K562 (cell line): Measurements from ENCODE around the gene ORM1. TPM values are rescaled to one million over a fixed set of nuclear protein-coding genes. Genes with fewer than 3 reads are reported as not detected.

Experiments
- MYBL2 ChIP-seq, 2 experiments: fragments of 450-650 bp in 1 of 2; sonication (generic) in 1 of 2; formaldehyde crosslinking in 1 of 2; IDR thresholded peaks; 2 replicates each; pipeline versions ENCODE4 v1.6.1 to v1.8.1; 2017 to 2022; ENCODE audit warnings: borderline replicate concordance in 1 of 2, inconsistent platforms in 1 of 2, low read depth in 1 of 2, mild to moderate bottlenecking in 1 of 2, missing genetic modification reagents in 1 of 2, moderate library complexity in 1 of 2
- NFRKB ChIP-seq: fragments of 450-650 bp; IDR thresholded peaks from 2 replicates; pipeline ENCODE4 v1.6.1; 2016; ENCODE audit warnings: low read depth
- SRSF7 ChIP-seq: fragments of 200-400 bp; formaldehyde crosslinking; optimal IDR thresholded peaks from 2 replicates; pipeline ENCODE3; 2017; ENCODE audit warnings: mild to moderate bottlenecking, low read depth, low read length
- ZNF384 ChIP-seq: IDR thresholded peaks from 2 replicates; pipeline ENCODE4 v1.6.1; 2012; ENCODE audit warnings: low read depth, low read length, improper control_type of control experiment
- polyA plus RNA-seq, 8 experiments: library from polyadenylated mRNA; depleted of rRNA in 4 of 8; stranded (reverse) in 5 of 8; unstranded in 3 of 8; fragments of >200 nt; fragmentation: Nextera tagmentation in 2 of 8; fragmentation: Illumina TruSeq in 1 of 8; extraction: Ambion mirVana in 2 of 8; extraction: Trizol in 1 of 8; gene quantifications; 2 replicates each; pipeline versions ENCODE4 v1.2.1 to v1.2.3, GENCODE V29; 2011 to 2014; ENCODE audit warnings: inconsistent platforms in 1 of 8, missing spikeins in 1 of 8
- total RNA-seq, 7 experiments: library from RNA; depleted of rRNA in 6 of 7; stranded (reverse); fragments of >200 nt in 6 of 7; fragmentation: Illumina TruSeq in 2 of 7; extraction: Trizol in 2 of 7; gene quantifications; 2 replicates each; pipeline versions ENCODE4 v1.2.1 to v1.2.3, GENCODE V29; 2011 to 2021; ENCODE audit warnings: low replicate concordance in 1 of 7
- TF ChIP-seq, protein P1 (sequence below), 2 experiments: fragments of 150-350 bp in 1 of 2; IDR thresholded peaks; 2 replicates each; pipeline ENCODE4 v1.6.1; 2012 to 2016; ENCODE audit warnings: low read depth in 2 of 2, low read length in 2 of 2, mild to moderate bottlenecking in 1 of 2, moderate library complexity in 1 of 2
- TF ChIP-seq, protein P2 (sequence below): fragments of 450-650 bp; IDR thresholded peaks from 2 replicates; pipeline ENCODE4 v1.6.1; 2016; ENCODE audit warnings: low read depth, mild to moderate bottlenecking, moderate library complexity
- TF ChIP-seq, protein P3 (sequence below): fragments of 250-450 bp; sonication (Bioruptor Pico); IDR thresholded peaks from 2 replicates; pipeline ENCODE4 v1.4.0; 2020
- TF ChIP-seq, protein P4 (sequence below), 2 experiments: fragments of 450-650 bp in 1 of 2; sonication (generic) in 1 of 2; formaldehyde crosslinking; conservative IDR thresholded peaks; 2 replicates each; pipeline versions ENCODE4 v1.4.0 to v1.8.1; 2020 to 2022; ENCODE audit warnings: mild to moderate bottlenecking in 1 of 2, missing genetic modification reagents in 1 of 2
- TF ChIP-seq, protein P5 (sequence below): fragments of 450-650 bp; IDR thresholded peaks from 2 replicates; pipeline ENCODE4 v1.6.1; 2014; ENCODE audit warnings: low read depth, mild to moderate bottlenecking, moderate library complexity, borderline replicate concordance

The ORM1 gene
- total and polyA plus RNA-seq, 9 of the 15 experiments (the other 6 are each of a cell fraction or from before 2014, with no cell fraction given): 2.9 TPM; not detected in 8

DNA sequence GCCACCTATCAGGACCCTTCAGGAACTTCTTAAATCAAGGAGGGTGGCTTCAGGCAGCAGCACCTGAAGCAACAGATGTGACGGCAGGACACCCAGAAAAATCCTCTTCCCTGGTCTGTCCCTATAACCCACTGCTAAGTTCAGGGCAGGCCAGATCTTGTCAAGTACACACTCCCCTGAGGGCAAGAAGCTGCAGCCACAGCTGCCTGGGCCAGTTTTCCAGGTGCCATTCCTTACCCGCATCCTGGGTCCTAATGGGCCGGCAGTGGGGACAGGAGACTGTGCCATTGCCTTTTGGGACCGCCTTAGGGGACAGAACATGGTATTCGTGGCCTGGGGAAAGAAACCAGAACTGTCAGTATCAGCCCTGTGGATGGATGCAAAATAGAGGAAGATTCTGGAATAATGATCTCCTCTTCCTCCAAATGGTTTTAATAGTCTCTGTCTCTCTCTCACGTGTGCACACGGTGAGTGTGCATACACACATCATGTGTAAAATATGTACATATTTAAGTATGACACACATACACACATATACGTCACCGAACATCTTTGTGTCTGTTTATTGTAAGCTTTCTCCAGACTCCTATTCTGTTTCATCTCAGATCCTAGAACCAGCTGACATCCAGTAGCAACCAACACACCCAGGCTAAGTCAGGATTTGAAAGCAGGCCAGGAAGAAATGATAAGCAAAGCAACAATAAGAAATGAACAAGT is 20.7 kb downstream of the ORM1 start (continued):
- TF ChIP-seq MYBL2 (IDR thresholded peaks at IDR 0.05; ENCODE audit: low read depth) (no peak), MYBL2 (CRISPR knock-in tag; IDR thresholded peaks at IDR 0.05; ENCODE audit: borderline replicate concordance) (no peak), ZNF384 (no peak), SRSF7 (no peak), NFRKB (no peak)
- TF ChIP-seq, protein P1, sequence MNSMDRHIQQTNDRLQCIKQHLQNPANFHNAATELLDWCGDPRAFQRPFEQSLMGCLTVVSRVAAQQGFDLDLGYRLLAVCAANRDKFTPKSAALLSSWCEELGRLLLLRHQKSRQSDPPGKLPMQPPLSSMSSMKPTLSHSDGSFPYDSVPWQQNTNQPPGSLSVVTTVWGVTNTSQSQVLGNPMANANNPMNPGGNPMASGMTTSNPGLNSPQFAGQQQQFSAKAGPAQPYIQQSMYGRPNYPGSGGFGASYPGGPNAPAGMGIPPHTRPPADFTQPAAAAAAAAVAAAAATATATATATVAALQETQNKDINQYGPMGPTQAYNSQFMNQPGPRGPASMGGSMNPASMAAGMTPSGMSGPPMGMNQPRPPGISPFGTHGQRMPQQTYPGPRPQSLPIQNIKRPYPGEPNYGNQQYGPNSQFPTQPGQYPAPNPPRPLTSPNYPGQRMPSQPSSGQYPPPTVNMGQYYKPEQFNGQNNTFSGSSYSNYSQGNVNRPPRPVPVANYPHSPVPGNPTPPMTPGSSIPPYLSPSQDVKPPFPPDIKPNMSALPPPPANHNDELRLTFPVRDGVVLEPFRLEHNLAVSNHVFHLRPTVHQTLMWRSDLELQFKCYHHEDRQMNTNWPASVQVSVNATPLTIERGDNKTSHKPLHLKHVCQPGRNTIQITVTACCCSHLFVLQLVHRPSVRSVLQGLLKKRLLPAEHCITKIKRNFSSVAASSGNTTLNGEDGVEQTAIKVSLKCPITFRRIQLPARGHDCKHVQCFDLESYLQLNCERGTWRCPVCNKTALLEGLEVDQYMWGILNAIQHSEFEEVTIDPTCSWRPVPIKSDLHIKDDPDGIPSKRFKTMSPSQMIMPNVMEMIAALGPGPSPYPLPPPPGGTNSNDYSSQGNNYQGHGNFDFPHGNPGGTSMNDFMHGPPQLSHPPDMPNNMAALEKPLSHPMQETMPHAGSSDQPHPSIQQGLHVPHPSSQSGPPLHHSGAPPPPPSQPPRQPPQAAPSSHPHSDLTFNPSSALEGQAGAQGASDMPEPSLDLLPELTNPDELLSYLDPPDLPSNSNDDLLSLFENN (IDR thresholded peaks at IDR 0.05; ENCODE audit: low read depth in 2 of 2, low read length in 2 of 2): no peak
- TF ChIP-seq, protein P2, sequence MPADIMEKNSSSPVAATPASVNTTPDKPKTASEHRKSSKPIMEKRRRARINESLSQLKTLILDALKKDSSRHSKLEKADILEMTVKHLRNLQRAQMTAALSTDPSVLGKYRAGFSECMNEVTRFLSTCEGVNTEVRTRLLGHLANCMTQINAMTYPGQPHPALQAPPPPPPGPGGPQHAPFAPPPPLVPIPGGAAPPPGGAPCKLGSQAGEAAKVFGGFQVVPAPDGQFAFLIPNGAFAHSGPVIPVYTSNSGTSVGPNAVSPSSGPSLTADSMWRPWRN: no peak
- TF ChIP-seq, protein P3, sequence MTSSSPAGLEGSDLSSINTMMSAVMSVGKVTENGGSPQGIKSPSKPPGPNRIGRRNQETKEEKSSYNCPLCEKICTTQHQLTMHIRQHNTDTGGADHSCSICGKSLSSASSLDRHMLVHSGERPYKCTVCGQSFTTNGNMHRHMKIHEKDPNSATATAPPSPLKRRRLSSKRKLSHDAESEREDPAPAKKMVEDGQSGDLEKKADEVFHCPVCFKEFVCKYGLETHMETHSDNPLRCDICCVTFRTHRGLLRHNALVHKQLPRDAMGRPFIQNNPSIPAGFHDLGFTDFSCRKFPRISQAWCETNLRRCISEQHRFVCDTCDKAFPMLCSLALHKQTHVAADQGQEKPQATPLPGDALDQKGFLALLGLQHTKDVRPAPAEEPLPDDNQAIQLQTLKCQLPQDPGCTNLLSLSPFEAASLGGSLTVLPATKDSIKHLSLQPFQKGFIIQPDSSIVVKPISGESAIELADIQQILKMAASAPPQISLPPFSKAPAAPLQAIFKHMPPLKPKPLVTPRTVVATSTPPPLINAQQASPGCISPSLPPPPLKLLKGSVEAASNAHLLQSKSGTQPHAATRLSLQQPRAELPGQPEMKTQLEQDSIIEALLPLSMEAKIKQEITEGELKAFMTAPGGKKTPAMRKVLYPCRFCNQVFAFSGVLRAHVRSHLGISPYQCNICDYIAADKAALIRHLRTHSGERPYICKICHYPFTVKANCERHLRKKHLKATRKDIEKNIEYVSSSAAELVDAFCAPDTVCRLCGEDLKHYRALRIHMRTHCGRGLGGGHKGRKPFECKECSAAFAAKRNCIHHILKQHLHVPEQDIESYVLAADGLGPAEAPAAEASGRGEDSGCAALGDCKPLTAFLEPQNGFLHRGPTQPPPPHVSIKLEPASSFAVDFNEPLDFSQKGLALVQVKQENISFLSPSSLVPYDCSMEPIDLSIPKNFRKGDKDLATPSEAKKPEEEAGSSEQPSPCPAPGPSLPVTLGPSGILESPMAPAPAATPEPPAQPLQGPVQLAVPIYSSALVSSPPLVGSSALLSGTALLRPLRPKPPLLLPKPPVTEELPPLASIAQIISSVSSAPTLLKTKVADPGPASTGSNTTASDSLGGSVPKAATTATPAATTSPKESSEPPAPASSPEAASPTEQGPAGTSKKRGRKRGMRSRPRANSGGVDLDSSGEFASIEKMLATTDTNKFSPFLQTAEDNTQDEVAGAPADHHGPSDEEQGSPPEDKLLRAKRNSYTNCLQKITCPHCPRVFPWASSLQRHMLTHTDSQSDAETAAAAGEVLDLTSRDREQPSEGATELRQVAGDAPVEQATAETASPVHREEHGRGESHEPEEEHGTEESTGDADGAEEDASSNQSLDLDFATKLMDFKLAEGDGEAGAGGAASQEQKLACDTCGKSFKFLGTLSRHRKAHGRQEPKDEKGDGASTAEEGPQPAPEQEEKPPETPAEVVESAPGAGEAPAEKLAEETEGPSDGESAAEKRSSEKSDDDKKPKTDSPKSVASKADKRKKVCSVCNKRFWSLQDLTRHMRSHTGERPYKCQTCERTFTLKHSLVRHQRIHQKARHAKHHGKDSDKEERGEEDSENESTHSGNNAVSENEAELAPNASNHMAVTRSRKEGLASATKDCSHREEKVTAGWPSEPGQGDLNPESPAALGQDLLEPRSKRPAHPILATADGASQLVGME: no peak
- TF ChIP-seq, protein P4, sequence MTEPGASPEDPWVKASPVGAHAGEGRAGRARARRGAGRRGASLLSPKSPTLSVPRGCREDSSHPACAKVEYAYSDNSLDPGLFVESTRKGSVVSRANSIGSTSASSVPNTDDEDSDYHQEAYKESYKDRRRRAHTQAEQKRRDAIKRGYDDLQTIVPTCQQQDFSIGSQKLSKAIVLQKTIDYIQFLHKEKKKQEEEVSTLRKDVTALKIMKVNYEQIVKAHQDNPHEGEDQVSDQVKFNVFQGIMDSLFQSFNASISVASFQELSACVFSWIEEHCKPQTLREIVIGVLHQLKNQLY (CRISPR knock-in tag; conservative IDR thresholded peaks at IDR 0.05): no peak
- TF ChIP-seq, protein P5, sequence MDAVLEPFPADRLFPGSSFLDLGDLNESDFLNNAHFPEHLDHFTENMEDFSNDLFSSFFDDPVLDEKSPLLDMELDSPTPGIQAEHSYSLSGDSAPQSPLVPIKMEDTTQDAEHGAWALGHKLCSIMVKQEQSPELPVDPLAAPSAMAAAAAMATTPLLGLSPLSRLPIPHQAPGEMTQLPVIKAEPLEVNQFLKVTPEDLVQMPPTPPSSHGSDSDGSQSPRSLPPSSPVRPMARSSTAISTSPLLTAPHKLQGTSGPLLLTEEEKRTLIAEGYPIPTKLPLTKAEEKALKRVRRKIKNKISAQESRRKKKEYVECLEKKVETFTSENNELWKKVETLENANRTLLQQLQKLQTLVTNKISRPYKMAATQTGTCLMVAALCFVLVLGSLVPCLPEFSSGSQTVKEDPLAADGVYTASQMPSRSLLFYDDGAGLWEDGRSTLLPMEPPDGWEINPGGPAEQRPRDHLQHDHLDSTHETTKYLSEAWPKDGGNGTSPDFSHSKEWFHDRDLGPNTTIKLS: no peak
